H9 (cell line): Measurements from ENCODE around the gene KCNG2. TPM values are rescaled to one million over a fixed set of nuclear protein-coding genes. Genes with fewer than 3 reads are reported as not detected.

ENCODE experiments used
- DNase-seq: peaks from one replicate; pipeline ENCODE4 v3.0.0-alpha.2; 2017
- H2AFZ ChIP-seq: one replicate; pipeline ENCODE4 v1.6.1; 2013; ENCODE audit warnings: mild to moderate bottlenecking, low read length, control low read depth, moderate library complexity
- H2AK5ac ChIP-seq: 2 replicates; pipeline ENCODE4 v1.6.1; 2013; ENCODE audit warnings: low read length, control low read depth, mixed read lengths; ENCODE audit not compliant: insufficient read length
- H2BK120ac ChIP-seq: one replicate; pipeline ENCODE4 v1.6.1; 2013; ENCODE audit warnings: low read depth, mild to moderate bottlenecking, low read length, control low read depth, inconsistent platforms; ENCODE audit not compliant: poor library complexity, severe bottlenecking
- H2BK12ac ChIP-seq: 2 replicates; pipeline ENCODE4 v1.6.1; 2013; ENCODE audit warnings: low read length, control low read depth, mixed read lengths, low read depth; ENCODE audit not compliant: insufficient read length
- H2BK15ac ChIP-seq: 2 replicates; pipeline ENCODE4 v1.6.1; 2013; ENCODE audit warnings: low read depth, low read length, control low read depth
- H2BK20ac ChIP-seq: one replicate; pipeline ENCODE4 v1.6.1; 2013; ENCODE audit warnings: low read depth, mild to moderate bottlenecking, low read length, control low read depth, inconsistent platforms; ENCODE audit not compliant: poor library complexity, severe bottlenecking
- H2BK5ac ChIP-seq: 2 replicates; pipeline ENCODE4 v1.6.1; 2013; ENCODE audit warnings: low read length, control low read depth, mixed read lengths; ENCODE audit not compliant: insufficient read length
- H3K14ac ChIP-seq: 2 replicates; pipeline ENCODE4 v1.6.1; 2013; ENCODE audit warnings: low read length, control low read depth; ENCODE audit not compliant: insufficient read depth
- H3K18ac ChIP-seq: 2 replicates; pipeline ENCODE4 v1.6.1; 2013; ENCODE audit warnings: low read depth, mild to moderate bottlenecking, mixed read lengths, low read length, control low read depth; ENCODE audit not compliant: insufficient read length
- H3K23ac ChIP-seq: 2 replicates; pipeline ENCODE4 v1.6.1; 2013; ENCODE audit warnings: low read length, control low read depth, mixed read lengths, low read depth; ENCODE audit not compliant: insufficient read length
- H3K23me2 ChIP-seq: 2 replicates; pipeline ENCODE4 v1.6.1; 2013; ENCODE audit warnings: low read depth, mild to moderate bottlenecking, mixed read lengths, low read length, control low read depth; ENCODE audit not compliant: insufficient read length, poor library complexity, severe bottlenecking
- H3K27ac ChIP-seq: 2 replicates; pipeline ENCODE4 v1.5.1; 2013; ENCODE audit warnings: low read length, control low read depth, mixed read lengths, low read depth; ENCODE audit not compliant: insufficient read length
- H3K27me3 ChIP-seq: 2 replicates; pipeline ENCODE4 v1.6.1; 2013; ENCODE audit warnings: low read length, control low read depth, inconsistent platforms; ENCODE audit not compliant: insufficient read depth
- H3K4ac ChIP-seq: 2 replicates; pipeline ENCODE4 v1.6.1; 2013; ENCODE audit warnings: low read depth, mild to moderate bottlenecking, control low read depth, inconsistent platforms, low read length, moderate library complexity
- H3K4me1 ChIP-seq: 2 replicates; pipeline ENCODE4 v1.6.1; 2013; ENCODE audit warnings: low read length, control low read depth, inconsistent platforms; ENCODE audit not compliant: insufficient read depth
- H3K4me2 ChIP-seq: 2 replicates; pipeline ENCODE4 v1.6.1; 2013; ENCODE audit warnings: low read length, control low read depth, mixed read lengths; ENCODE audit not compliant: insufficient read length, insufficient read depth
- H3K56ac ChIP-seq: 2 replicates; pipeline ENCODE4 v1.6.1; 2013; ENCODE audit warnings: low read depth, mild to moderate bottlenecking, mixed read lengths, low read length, control low read depth; ENCODE audit not compliant: insufficient read length
- H3K79me1 ChIP-seq: 2 replicates; pipeline ENCODE4 v1.6.1; 2013; ENCODE audit warnings: low read depth, mild to moderate bottlenecking, moderate library complexity, low read length, control low read depth, inconsistent platforms; ENCODE audit not compliant: insufficient read depth, poor library complexity, severe bottlenecking
- H3K79me2 ChIP-seq: 2 replicates; pipeline ENCODE4 v1.6.1; 2013; ENCODE audit warnings: low read length, control low read depth, inconsistent platforms; ENCODE audit not compliant: insufficient read depth
- H3K9ac ChIP-seq: 2 replicates; pipeline ENCODE4 v1.6.1; 2013; ENCODE audit warnings: low read length, control low read depth, mixed read lengths; ENCODE audit not compliant: insufficient read length; ENCODE audit errors: extremely low read depth
- H3K9me3 ChIP-seq: one replicate; pipeline ENCODE4 v1.6.1; 2013; ENCODE audit warnings: low read depth, low read length, inconsistent platforms; ENCODE audit not compliant: control insufficient read depth
- H3T11ph ChIP-seq: one replicate; pipeline ENCODE4 v1.6.1; 2013; ENCODE audit warnings: mild to moderate bottlenecking, low read length, control low read depth, inconsistent platforms
- H4K20me1 ChIP-seq: one replicate; pipeline ENCODE4 v1.6.1; 2013; ENCODE audit not compliant: control insufficient read depth, insufficient read length, insufficient read depth
- H4K5ac ChIP-seq: 2 replicates; pipeline ENCODE4 v1.6.1; 2013; ENCODE audit warnings: low read depth, mild to moderate bottlenecking, mixed read lengths, low read length, control low read depth; ENCODE audit not compliant: insufficient read length
- H4K8ac ChIP-seq: replicated peaks from 2 replicates; pipeline ENCODE4 v1.6.1; 2013; ENCODE audit warnings: low read length, control low read depth, mixed read lengths, low read depth; ENCODE audit not compliant: insufficient read length
- H4K91ac ChIP-seq: 2 replicates; pipeline ENCODE4 v1.6.1; 2013; ENCODE audit warnings: low read depth, mild to moderate bottlenecking, moderate library complexity, mixed read lengths, low read length, control low read depth; ENCODE audit not compliant: insufficient read length
- H3K27ac Mint-ChIP-seq, 3 experiments: 2 replicates in 2 of 3; 3 replicates in 1 of 3; pipeline ENCODE4 v1.8.0; 2020 to 2021; ENCODE audit warnings: mixed read lengths in 3 of 3, mild to moderate bottlenecking in 1 of 3, moderate library complexity in 1 of 3
- H3K27me3 Mint-ChIP-seq: 2 replicates; pipeline ENCODE4 v1.8.0; 2021; ENCODE audit warnings: low read depth, mild to moderate bottlenecking, moderate library complexity, mixed read lengths
- H3K36me3 Mint-ChIP-seq, 3 experiments: 2 replicates in 2 of 3; 3 replicates in 1 of 3; pipeline ENCODE4 v1.8.0; 2020 to 2021; ENCODE audit warnings: low read depth in 3 of 3, mixed read lengths in 3 of 3; ENCODE audit not compliant: insufficient read depth in 1 of 3
- H3K4me1 Mint-ChIP-seq, 2 experiments: 2 replicates each; pipeline ENCODE4 v1.8.0; 2020; ENCODE audit warnings: mixed read lengths in 2 of 2
- H3K4me3 Mint-ChIP-seq, 2 experiments: 2 replicates in 1 of 2; 3 replicates in 1 of 2; pipeline ENCODE4 v1.8.0; 2020 to 2021; ENCODE audit warnings: mild to moderate bottlenecking in 2 of 2, mixed read lengths in 2 of 2, moderate library complexity in 1 of 2
- H3K9me3 Mint-ChIP-seq, 2 experiments: 2 replicates in 1 of 2; 3 replicates in 1 of 2; pipeline ENCODE4 v1.8.0; 2020; ENCODE audit warnings: mild to moderate bottlenecking in 2 of 2, mixed read lengths in 2 of 2, moderate library complexity in 1 of 2
- CTCF ChIP-seq: fragments of 200-600 bp; sonication (generic); conservative IDR thresholded peaks from 3 replicates; pipeline ENCODE4 v1.8.0; 2021; ENCODE audit warnings: antibody characterized with exemption, mild to moderate bottlenecking
- WGBS: extraction: QIAGEN DNeasy Blood & Tissue Kit; methylation state at CpG from one replicate; pipeline ENCODE4 v1.1.7; 2013; ENCODE audit warnings: missing lambda C conversion rate, low lambda C conversion rate, mixed read lengths; ENCODE audit not compliant: insufficient read length; ENCODE audit errors: extremely low coverage; 5-methylcytosine and 5-hydroxymethylcytosine counted together
- total RNA-seq: library from RNA; stranded (reverse); gene quantifications from 2 replicates; pipeline ENCODE4 v1.2.1, GENCODE V29; 2021

Gene KCNG2
- total RNA-seq, 1 experiment from 2014 or later = 0.15 TPM

DNA sequence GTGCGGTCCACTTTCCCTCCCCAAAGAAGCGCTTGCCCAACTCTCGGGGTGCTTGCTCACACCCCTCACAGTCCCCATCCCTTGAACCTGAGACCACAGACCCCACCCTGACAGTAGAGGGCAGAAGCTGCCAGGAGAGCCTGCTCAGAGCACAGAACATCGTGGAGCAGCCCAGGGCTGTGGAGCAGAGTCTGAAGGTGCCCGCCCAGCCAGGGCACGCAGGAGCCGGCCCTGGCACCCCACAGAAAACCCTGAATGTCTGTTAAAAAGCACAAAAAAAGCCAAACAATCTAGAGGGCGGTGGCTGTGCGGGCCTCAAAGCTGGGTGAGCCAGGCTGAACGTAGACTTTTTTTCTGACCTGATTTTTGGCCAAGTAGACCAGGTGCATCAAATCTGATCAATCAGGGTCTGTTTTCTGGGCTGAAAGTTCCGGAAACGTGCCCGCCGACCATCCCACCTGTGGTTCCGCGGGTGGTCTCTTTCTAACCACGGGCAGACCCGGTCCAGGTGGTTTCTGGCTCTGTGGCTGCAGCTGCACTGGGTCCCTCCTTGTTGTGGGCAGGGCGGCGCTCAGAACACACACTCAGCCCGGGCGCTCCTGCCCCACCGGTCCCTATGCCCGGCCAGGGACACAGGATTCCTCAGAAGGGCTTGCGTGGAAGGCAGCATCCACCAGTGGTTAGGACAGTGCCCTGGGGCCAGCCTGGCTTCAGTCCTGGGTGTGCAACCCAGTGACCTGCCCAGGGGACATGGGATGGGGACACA is 87.4 kb downstream of the KCNG2 start:
- Mint-ChIP-seq H3K9me3 (peaks cover 19 to 28% of the 10 kb centered on the region in 2 experiments), H3K27ac (0 out of 7 replicates have a peak overlapping the region, but pooled peaks of 1 of the 3 experiments have one; percentile 49), H3K4me3 (no peak overlapping the region), H3K36me3 (peaks cover 0 to 7% (median 0%) of the 10 kb centered on the region in 3 experiments; a peak in 2 of 7 replicates), H3K27me3 (peaks cover 10% of the 10 kb centered on the region), H3K4me1 (no peaks in the 10 kb centered on the region)
- Histone ChIP-seq H2AFZ (no peak overlapping the region), H3K4me2 (no peak overlapping the region), H2BK12ac (no peak overlapping the region), H2BK5ac (no peak overlapping the region), H2BK20ac (no peak overlapping the region), H3K79me2 (no peaks in the 10 kb centered on the region), H3K27ac (no peak overlapping the region), H4K5ac (no peak overlapping the region), H3K27me3 (no peaks in the 10 kb centered on the region), H2BK15ac (no peak overlapping the region), H2AK5ac (no peak overlapping the region), H3K79me1 (no peaks in the 10 kb centered on the region), H3K9ac (no peak overlapping the region), H4K8ac (no peak overlapping the region), H4K20me1 (no peaks in the 10 kb centered on the region), H4K91ac (no peak overlapping the region), H3K23ac (no peak overlapping the region), H3T11ph (no peak overlapping the region), H3K14ac (no peak overlapping the region; the same call in 1 of the 2 replicates), H2BK120ac (no peak overlapping the region), H3K18ac (no peak overlapping the region), H3K56ac (no peak overlapping the region), H3K4ac (no peak overlapping the region), H3K9me3 (no peaks in the 10 kb centered on the region), H3K23me2 (no peaks in the 10 kb centered on the region), H3K4me1 (no peaks in the 10 kb centered on the region)
- WGBS = no CpG with 5 or more reads among the region's 25 CpGs
- peak; percentile 28 for DNase-seq
- TF ChIP-seq CTCF = no peak
